Rectal smooth muscle tissue (tissue), 1 donor: Measurements from ENCODE around the gene PLPPR3.

Source experiments
- H3K27ac ChIP-seq: one replicate; pipeline ENCODE4 v1.7.0; 2013; ENCODE audit warnings: low read depth, low read length, inconsistent platforms
- H3K27me3 ChIP-seq: one replicate; pipeline ENCODE4 v1.7.0; 2013; ENCODE audit warnings: low read length; ENCODE audit not compliant: control insufficient read depth, insufficient read depth
- H3K36me3 ChIP-seq: one replicate; pipeline ENCODE4 v1.7.0; 2013; ENCODE audit warnings: low read length; ENCODE audit not compliant: control insufficient read depth, insufficient read depth
- H3K4me1 ChIP-seq: one replicate; pipeline ENCODE4 v1.7.0; 2013; ENCODE audit warnings: low read length; ENCODE audit not compliant: control insufficient read depth, insufficient read depth
- H3K4me3 ChIP-seq: one replicate; pipeline ENCODE4 v1.7.0; 2013; ENCODE audit warnings: low read length
- H3K9ac ChIP-seq: one replicate; pipeline ENCODE4 v1.7.0; 2013; ENCODE audit warnings: low read length

The PLPPR3 gene, protein sequence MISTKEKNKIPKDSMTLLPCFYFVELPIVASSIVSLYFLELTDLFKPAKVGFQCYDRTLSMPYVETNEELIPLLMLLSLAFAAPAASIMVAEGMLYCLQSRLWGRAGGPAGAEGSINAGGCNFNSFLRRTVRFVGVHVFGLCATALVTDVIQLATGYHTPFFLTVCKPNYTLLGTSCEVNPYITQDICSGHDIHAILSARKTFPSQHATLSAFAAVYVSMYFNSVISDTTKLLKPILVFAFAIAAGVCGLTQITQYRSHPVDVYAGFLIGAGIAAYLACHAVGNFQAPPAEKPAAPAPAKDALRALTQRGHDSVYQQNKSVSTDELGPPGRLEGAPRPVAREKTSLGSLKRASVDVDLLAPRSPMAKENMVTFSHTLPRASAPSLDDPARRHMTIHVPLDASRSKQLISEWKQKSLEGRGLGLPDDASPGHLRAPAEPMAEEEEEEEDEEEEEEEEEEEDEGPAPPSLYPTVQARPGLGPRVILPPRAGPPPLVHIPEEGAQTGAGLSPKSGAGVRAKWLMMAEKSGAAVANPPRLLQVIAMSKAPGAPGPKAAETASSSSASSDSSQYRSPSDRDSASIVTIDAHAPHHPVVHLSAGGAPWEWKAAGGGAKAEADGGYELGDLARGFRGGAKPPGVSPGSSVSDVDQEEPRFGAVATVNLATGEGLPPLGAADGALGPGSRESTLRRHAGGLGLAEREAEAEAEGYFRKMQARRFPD

DNA sequence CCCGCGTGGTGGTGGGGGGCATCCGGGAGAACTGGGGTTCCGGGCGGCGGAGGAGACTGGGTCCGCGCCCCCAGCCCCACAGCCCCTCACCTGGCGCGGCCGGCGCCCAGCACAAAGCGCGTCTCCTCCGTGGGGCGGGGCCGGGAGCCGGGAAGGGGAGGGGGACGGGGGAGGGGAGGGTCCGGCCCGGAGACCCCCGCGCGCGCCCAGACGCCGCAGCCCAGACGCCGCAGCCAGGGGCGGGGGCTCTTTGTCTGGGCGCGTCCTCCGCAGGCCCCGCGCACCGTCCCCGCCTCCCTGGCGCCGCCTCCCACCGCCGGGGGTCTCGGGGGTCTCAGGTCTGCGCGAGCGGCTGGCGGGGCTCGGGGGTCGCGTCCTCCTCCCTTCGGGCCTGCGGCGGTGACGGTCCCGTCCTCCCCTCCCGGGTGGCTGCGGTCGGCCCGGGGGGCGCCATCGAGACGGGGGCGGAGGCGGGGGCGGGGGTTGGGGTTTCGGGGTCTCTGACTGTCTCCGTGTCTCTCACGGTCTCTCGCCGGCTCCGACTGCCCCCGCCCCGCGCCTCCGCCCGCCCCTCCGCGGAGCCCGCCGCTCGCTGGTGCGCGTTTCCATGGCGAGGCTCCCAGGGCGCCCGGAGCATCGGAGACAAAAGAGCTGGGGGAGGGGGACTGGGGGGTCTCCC, at the start of gene PLPPR3:
Gene PLPPR3, minus strand, starts transcription at position 131 of the 679 bp plus-strand sequence. CDS start 396 bp downstream, outside the sequence.
- Histone ChIP-seq H3K27me3 (peaks cover 6% of the 10 kb centered on the region), H3K27ac (no peak within 1 kb of the TSS), H3K4me3 (no peak within 1 kb of the TSS), H3K36me3 (no peaks in the 10 kb centered on the region), H3K9ac (no peak within 1 kb of the TSS), H3K4me1 (no peaks in the 10 kb centered on the region)

DNA sequence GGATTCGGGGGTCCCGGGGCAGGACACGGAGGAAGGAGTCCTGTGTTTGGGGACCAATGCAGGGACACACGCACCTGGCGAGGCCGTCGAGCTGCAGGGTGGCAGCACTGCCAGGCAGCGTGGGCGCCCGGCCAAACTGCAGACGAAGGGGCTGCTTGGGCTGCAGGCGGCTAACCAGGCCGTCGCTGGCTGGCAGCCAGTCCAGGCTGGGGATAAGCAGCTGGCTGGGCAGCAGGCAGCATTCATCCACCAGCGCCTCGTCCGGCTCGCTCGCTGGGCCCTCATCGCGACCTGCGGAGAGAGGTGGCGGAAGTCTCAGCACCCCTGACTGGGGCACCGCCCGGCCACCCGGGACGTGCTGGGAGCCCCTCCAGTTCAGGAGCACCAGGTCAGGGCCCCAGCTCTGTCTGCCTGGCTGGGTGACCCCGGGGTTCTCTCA, 49.2 kb upstream of the PLPPR3 start:
- peak overlapping the region; percentile 91 for H3K27ac ChIP-seq
- no peak overlapping the region for H3K9ac ChIP-seq
- H3K4me1 ChIP-seq, result peaks cover 18% of the 10 kb centered on the region
- H3K4me3 ChIP-seq, result no peak overlapping the region
- H3K36me3 ChIP-seq, result peaks cover 8% of the 10 kb centered on the region
- H3K27me3 ChIP-seq, result no peaks in the 10 kb centered on the region

DNA sequence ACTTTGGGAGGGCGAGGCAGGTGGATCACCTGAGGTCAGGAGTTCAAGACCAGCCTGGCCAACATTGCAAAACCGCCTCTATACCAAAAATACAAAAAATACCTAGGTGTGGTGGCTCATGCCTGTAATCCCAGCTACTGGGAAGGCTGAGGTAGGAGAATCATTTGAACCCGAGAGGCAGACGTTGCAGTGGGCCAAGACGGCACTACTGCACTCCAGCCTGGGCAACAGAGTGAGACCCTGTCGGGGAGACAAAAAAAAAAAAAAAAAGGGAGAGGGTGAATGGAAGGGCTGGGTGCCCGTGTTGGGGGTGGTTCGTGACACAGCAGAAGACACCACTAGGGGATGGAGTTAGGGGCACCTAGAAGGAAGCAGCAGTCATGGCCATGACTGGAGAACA, 48.6 kb upstream of the PLPPR3 start:
- Histone ChIP-seq H3K36me3 (peaks cover 5% of the 10 kb centered on the region), H3K27ac (peak overlapping the region; percentile 91)

DNA sequence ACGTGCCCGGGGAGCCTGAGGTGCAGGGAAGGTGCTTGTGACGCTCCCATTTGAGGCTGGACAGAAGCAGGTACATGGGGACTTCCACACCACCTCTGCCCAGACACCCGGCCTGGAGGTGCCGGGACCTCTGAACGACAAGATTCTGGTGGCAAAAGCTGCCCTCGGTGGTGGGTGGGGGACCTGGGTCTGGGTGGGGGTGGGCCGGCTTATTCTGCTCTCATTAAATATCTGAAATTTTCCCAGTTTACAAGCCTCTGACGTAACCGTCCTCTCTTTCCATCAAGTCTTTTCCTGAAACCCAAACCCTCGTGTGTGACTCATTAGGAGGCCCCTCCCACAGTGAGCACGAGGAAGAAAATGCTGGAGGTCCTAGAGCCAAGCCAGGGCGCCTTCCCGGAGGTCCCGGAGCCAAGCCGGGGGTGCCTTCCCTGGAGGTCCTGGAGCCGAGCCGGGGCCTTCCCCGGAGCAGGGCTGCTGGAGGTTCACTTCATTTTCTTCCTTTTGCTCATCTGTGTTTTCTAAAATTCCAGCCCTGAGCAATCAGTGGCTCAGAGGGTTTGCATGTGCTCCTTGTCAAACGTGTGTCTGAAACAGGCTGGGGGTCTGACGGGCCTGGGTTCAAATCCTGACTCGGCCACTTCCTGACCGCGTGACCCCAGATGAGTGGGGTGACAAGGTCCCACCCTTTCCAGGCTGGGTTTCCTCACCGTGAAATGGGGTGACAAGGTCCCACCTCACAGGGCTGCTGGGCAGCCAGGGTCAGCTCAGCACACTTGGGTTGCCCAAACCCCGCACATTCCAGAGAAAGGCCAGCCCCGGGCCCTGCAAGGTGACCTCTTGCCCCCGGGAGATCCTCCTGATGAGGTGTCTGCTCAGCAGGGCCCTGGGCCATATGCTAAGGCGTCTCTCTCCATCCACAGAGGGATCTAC, 47.8 kb upstream of the PLPPR3 start:
- no peak overlapping the region for H3K4me3 ChIP-seq
- H3K36me3 ChIP-seq, result peaks cover 3% of the 10 kb centered on the region
- H3K27me3 ChIP-seq, result no peaks in the 10 kb centered on the region
- H3K27ac ChIP-seq, result peak overlapping the region; percentile 91
- H3K4me1 ChIP-seq, result peaks cover 18% of the 10 kb centered on the region
- no peak overlapping the region for H3K9ac ChIP-seq

More for the DNA sequence above, 48.6 kb upstream of the PLPPR3 start:
- Histone ChIP-seq H3K4me1 (peaks cover 18% of the 10 kb centered on the region), H3K9ac (no peak overlapping the region), H3K4me3 (no peak overlapping the region), H3K27me3 (no peaks in the 10 kb centered on the region)

DNA sequence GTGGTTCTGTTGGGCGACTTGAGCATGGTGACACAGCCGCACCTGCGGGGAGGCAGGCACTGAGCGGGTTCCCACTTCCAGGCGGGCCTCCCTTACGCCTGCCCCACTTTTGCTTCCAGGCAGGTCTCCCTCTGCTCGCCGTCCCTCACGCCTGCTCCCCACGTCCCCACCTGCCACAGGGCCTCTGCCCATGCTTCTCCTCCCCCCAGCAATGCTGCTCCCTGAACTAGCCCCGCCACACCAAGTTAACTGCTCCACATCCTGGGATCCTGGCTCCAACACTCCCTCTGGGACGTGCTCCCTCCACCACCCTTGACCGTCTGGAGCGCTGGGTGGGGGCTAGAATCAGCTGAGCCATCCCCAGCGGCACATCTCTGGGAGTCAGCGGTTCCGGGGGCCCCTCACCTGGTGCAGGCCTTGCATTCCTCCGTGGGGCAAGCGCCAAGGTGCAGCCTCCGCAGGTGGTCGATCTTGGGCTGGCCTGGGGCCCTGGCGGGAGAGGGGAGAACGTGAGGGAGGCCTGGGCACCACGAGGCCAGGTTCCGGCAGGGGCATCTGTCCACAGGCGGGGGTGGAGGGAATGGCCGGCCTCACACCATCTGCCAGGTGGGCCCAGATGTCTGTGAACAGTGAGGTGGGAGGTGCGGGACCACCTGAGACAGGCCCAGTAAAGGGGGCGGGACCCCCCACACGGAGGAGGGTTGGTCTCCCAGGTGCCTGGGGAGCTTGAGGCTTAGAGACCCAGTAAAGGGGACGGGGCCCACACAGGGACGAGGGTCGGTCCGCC, 46.9 kb upstream of the PLPPR3 start:
- no peak overlapping the region for H3K9ac ChIP-seq
- peaks cover 2% of the 10 kb centered on the region for H3K36me3 ChIP-seq
- peak overlapping the region; percentile 91 for H3K27ac ChIP-seq
- no peaks in the 10 kb centered on the region for H3K27me3 ChIP-seq
- no peak overlapping the region for H3K4me3 ChIP-seq
- H3K4me1 ChIP-seq, result peaks cover 22% of the 10 kb centered on the region

DNA sequence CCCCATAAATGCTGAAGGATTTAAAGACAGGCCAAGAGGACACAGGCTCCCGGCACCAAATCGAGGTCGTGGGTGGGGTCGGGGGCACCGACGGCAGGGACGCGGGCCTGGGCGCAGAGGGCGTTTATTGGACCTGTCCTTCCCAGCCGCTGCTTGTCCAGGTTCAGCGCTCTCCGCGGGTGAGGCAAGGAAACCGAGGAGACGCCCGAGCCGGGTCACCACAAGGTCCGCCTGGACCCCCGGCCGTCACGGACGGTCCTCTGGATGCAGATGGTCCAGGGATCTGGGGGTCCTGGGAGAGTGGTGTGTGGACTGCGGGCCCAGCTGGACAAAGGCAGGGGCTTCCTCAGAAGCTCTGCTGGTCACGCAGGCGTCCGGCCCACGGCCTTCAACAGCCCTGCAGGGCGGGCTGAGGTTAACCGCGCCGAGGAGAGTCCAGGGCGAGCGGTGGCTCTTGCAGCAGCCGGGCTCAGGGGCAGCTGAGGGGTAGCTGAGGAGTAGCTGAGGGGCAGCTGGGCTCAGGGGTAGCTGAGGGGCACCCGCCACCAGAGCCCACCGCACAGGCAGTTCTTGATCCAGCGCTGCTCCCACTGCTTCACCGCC, 46.2 kb upstream of the PLPPR3 start:
- H3K27ac ChIP-seq, result peak overlapping the region; percentile 91
- H3K4me1 ChIP-seq, result peaks cover 22% of the 10 kb centered on the region
- H3K36me3 ChIP-seq, result peaks cover 2% of the 10 kb centered on the region
- no peak overlapping the region for H3K4me3 ChIP-seq
- no peak overlapping the region for H3K9ac ChIP-seq
- no peaks in the 10 kb centered on the region for H3K27me3 ChIP-seq

DNA sequence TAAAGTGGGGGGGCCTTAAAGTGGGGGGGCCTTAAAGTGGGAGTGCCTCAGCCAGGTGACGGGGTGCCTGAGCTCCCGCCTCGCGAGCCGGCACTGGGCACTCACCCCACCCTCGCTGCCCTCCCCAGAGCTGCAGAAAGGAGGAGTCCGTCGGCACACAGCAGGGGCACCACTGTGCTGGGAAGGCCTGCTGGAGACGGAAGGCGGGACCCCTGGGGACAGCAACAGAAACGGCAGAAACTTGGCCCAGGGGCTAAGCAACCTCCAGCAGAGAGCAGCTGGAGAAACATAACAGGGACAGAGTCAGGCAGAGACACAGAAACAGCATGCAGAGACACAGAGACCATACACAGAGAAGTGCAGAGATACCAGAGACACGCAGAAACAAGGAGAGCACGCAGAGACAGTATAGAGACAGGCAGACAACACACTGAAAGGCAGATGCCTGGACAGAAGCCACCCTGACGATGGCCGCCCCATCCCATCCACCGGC, 45.6 kb upstream of the PLPPR3 start:
- peaks cover 2% of the 10 kb centered on the region for H3K36me3 ChIP-seq
- no peak overlapping the region for H3K27ac ChIP-seq
- H3K4me1 ChIP-seq, result peaks cover 22% of the 10 kb centered on the region
- no peaks in the 10 kb centered on the region for H3K27me3 ChIP-seq
- no peak overlapping the region for H3K4me3 ChIP-seq
- no peak overlapping the region for H3K9ac ChIP-seq

DNA sequence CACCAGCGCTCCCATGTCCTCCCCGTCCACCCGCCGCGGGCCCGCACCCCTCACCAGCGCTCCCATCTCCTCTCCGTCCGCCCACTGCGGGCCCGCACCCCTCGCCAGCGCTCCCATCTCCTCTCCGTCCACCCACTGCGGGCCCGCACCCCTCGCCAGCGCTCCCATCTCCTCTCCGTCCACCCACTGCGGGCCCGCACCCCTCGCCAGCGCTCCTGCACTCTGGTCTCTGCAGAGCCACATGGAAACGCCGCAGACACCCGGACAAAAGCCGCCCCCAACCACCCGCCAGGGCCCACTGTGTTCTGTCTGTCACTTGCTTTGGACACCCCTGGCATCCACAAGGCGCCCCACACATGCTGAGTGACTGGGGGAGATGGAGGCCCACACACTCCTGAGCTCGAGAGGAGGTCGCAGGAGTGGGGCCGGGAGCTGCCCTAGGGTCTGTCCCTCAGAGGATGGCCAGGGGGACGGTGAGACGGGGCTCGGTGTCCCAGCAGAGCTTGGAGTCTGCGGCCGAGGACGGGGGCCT, 45.1 kb upstream of the PLPPR3 start:
- no peak overlapping the region for H3K27ac ChIP-seq
- no peak overlapping the region for H3K4me3 ChIP-seq
- peaks cover 17% of the 10 kb centered on the region for H3K4me1 ChIP-seq
- no peaks in the 10 kb centered on the region for H3K27me3 ChIP-seq
- peaks cover 2% of the 10 kb centered on the region for H3K36me3 ChIP-seq
- no peak overlapping the region for H3K9ac ChIP-seq

DNA sequence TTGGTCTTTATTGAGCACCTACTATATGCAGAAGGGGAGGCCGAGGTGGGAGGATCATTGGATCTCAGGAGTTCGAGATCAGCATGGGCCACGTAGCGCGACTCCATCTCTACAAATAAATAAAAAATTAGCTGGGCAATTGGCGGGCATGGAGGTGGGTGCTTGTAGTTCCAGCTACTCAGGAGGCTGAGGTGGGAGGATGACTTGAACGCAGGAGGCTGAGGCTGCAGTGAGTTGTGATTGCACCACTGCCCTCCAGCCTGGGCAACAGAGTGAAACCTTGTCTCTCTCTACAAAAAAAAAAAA, 41.5 kb upstream of the PLPPR3 start:
- no peak overlapping the region for H3K4me3 ChIP-seq
- H3K36me3 ChIP-seq, result peaks cover 2% of the 10 kb centered on the region
- H3K4me1 ChIP-seq, result peaks cover 4% of the 10 kb centered on the region
- no peak overlapping the region for H3K27ac ChIP-seq
- no peak overlapping the region for H3K9ac ChIP-seq
- H3K27me3 ChIP-seq, result no peaks in the 10 kb centered on the region

DNA sequence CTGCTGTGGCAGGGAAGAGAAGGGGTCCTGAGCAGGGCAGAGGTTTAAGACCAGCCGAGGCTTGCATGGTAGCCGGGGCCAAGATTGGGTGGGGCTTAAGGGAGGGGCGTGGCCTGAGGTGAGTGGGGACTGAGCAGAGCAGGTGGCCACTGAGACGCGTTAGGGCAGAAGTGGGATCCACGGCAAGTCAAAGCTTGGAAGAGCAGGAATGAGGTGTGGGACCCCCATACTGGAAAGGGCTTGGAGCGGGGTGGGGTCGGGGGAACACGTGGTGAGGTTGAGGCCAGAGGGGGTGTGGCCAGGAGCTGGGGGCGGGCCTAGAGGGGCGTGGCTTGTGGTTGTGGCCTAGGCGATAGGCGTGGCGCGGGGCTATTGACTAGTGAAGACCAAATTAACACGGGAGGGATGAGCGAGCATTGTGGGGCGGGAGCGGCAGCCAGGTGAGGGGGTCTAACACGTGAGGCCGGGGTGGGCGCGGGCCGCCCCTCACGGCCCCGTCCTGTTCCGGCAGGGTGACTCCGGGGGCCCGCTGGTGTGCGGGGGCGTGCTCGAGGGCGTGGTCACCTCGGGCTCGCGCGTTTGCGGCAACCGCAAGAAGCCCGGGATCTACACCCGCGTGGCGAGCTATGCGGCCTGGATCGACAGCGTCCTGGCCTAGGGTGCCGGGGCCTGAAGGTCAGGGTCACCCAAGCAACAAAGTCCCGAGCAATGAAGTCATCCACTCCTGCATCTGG, 41.0 kb upstream of the PLPPR3 start:
- Histone ChIP-seq H3K9ac (no peak overlapping the region), H3K36me3 (peaks cover 2% of the 10 kb centered on the region), H3K27me3 (no peaks in the 10 kb centered on the region), H3K4me3 (no peak overlapping the region), H3K27ac (no peak overlapping the region), H3K4me1 (peaks cover 3% of the 10 kb centered on the region)
